Caco-2 (cell line): Measurements from ENCODE around the gene HSPB8. TPM values are rescaled to one million over a fixed set of nuclear protein-coding genes. Genes with fewer than 3 reads are reported as not detected.

Source experiments
- BruUV-seq: library from RNA; stranded (reverse); fragments of 400-500 nt; replicated peaks from 2 replicates; lab custom pipeline; 2021; lab: Mats Ljungman, UMichigan
- CTCF ChIA-PET: fragments of 300-600 bp; sonication (Branson Sonifier 250); formaldehyde crosslinking; loops from one replicate; lab custom pipeline; 2022; ENCODE audit warnings: antibody characterized with exemption; lab: Charles Lee
- POLR2A ChIA-PET: fragments of 300-600 bp; sonication (Branson Sonifier 250); formaldehyde crosslinking; loops from one replicate; lab custom pipeline; 2022; ENCODE audit warnings: antibody characterized with exemption; lab: Charles Lee
- DNase-seq, 2 experiments: peaks; one replicate each; pipeline versions ENCODE4 v3.0.0 to v3.0.0-alpha.2; 2020 to 2022
- H3K27me3 ChIP-seq: replicated peaks from 2 replicates; pipeline ENCODE4 v1.6.0; 2011; ENCODE audit warnings: low read length; ENCODE audit not compliant: control insufficient read depth, insufficient read depth
- H3K36me3 ChIP-seq: 2 replicates; pipeline ENCODE4 v1.5.1; 2011; ENCODE audit warnings: low read length; ENCODE audit not compliant: control insufficient read depth, insufficient read depth
- H3K4me1 ChIP-seq: fragments of 250-450 bp; sonication (Bioruptor Pico); 2 replicates; pipeline ENCODE4 v1.5.1; 2020; ENCODE audit warnings: mild to moderate bottlenecking
- H3K4me3 ChIP-seq: 2 replicates; pipeline ENCODE4 v1.5.1; 2011; ENCODE audit warnings: low read depth, mild to moderate bottlenecking, control low read depth, low read length
- H3K9me3 ChIP-seq: fragments of 250-450 bp; sonication (Bioruptor Pico); 2 replicates; pipeline ENCODE4 v1.5.1; 2020; ENCODE audit warnings: mild to moderate bottlenecking, moderate library complexity
- H3K27ac Mint-ChIP-seq: one replicate; pipeline ENCODE4 v1.8.0; 2022; ENCODE audit warnings: mixed read lengths; ENCODE audit not compliant: unreplicated experiment
- H3K27me3 Mint-ChIP-seq: one replicate; pipeline ENCODE4 v1.8.0; 2022; ENCODE audit warnings: mixed read lengths; ENCODE audit not compliant: insufficient read depth, unreplicated experiment
- H3K36me3 Mint-ChIP-seq: one replicate; pipeline ENCODE4 v1.8.0; 2022; ENCODE audit warnings: mild to moderate bottlenecking, mixed read lengths; ENCODE audit not compliant: insufficient read depth, unreplicated experiment
- H3K4me1 Mint-ChIP-seq: one replicate; pipeline ENCODE4 v1.8.0; 2022; ENCODE audit warnings: low read depth, mixed read lengths; ENCODE audit not compliant: unreplicated experiment
- H3K4me3 Mint-ChIP-seq: one replicate; pipeline ENCODE4 v1.8.0; 2022; ENCODE audit warnings: mild to moderate bottlenecking, moderate library complexity, mixed read lengths; ENCODE audit not compliant: unreplicated experiment
- H3K9me3 Mint-ChIP-seq: one replicate; pipeline ENCODE4 v1.8.0; 2022; ENCODE audit warnings: mixed read lengths; ENCODE audit not compliant: unreplicated experiment
- intact Hi-C: fragments of 100-400 bp; cut with micrococcal nuclease; formaldehyde crosslinking; loops from one replicate; pipeline ENCODE4 v1.10.0; 2022; ENCODE audit not compliant: unreplicated experiment
- total RNA-seq: library from RNA; stranded (reverse); gene quantifications from 2 replicates; pipeline ENCODE4 v1.2.3, GENCODE V29; 2022
- TF ChIP-seq, protein P1 (sequence below), 2 experiments: fragments of 200-600 bp in 1 of 2; IDR thresholded peaks; 1 replicate in 1 of 2; 2 replicates in 1 of 2; pipeline versions ENCODE4 v1.5.1 to v1.8.0; 2011 to 2022; ENCODE audit warnings: antibody characterized with exemption in 1 of 2, control low read depth in 1 of 2, inconsistent platforms in 1 of 2, low read depth in 1 of 2, low read length in 1 of 2, mild to moderate bottlenecking in 1 of 2, moderate library complexity in 1 of 2; ENCODE audit not compliant: insufficient read depth in 1 of 2, severe bottlenecking in 1 of 2, unreplicated experiment in 1 of 2

The HSPB8 gene
- total RNA-seq, 1 experiment from 2014 or later: 17.1 TPM

DNA sequence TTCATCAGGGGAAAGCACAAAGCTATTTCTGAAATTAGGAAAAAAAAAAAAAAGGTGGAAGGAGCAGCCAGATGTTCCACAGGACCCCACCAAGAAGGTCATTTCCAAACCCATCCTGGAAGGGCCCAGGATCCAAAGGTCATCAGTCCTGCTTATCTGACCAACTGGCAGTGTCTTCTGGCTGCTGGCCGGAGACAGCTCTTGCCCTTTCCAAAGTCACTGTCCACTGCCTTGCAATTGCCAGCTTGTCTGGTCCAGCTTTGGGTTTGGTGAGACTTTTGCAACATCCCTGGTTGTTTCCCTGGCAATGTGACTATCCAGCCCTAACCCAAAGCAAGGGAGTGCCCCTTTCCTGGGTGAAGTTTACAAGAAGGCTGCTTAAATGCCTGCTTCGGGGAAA is 18.9 kb upstream of the HSPB8 start:
- H3K27ac Mint-ChIP-seq: no peak overlapping the region
- no peaks in the 10 kb centered on the region for H3K36me3 Mint-ChIP-seq
- peaks cover 10% of the 10 kb centered on the region for H3K4me1 ChIP-seq
- TF ChIP-seq, protein P1, sequence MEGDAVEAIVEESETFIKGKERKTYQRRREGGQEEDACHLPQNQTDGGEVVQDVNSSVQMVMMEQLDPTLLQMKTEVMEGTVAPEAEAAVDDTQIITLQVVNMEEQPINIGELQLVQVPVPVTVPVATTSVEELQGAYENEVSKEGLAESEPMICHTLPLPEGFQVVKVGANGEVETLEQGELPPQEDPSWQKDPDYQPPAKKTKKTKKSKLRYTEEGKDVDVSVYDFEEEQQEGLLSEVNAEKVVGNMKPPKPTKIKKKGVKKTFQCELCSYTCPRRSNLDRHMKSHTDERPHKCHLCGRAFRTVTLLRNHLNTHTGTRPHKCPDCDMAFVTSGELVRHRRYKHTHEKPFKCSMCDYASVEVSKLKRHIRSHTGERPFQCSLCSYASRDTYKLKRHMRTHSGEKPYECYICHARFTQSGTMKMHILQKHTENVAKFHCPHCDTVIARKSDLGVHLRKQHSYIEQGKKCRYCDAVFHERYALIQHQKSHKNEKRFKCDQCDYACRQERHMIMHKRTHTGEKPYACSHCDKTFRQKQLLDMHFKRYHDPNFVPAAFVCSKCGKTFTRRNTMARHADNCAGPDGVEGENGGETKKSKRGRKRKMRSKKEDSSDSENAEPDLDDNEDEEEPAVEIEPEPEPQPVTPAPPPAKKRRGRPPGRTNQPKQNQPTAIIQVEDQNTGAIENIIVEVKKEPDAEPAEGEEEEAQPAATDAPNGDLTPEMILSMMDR (IDR thresholded peaks at IDR 0.05; ENCODE audit: insufficient read depth in 1 of 2, low read depth in 1 of 2, low read length in 1 of 2, severe bottlenecking in 1 of 2, unreplicated experiment in 1 of 2): no peak
- H3K27me3 ChIP-seq: no peaks in the 10 kb centered on the region
- H3K27me3 Mint-ChIP-seq: no peaks in the 10 kb centered on the region
- peaks cover 10% of the 10 kb centered on the region for H3K4me1 Mint-ChIP-seq
- no peaks in the 10 kb centered on the region for H3K9me3 Mint-ChIP-seq
- H3K36me3 ChIP-seq: no peaks in the 10 kb centered on the region
- ChIA-PET CTCF (no interaction called here), POLR2A (interaction anchor here (0.7 kb wide), 1 partner anchor 1101 kb away, joined by 3 read pairs; no protein-coding TSS in a partner anchor)
- no TSS peak for BruUV-seq
- no peak overlapping the region for H3K4me3 ChIP-seq
- H3K4me3 Mint-ChIP-seq: no peak overlapping the region
- DNase-seq: no peak
- H3K9me3 ChIP-seq: no peaks in the 10 kb centered on the region
- intact Hi-C loops: no loop called here

DNA sequence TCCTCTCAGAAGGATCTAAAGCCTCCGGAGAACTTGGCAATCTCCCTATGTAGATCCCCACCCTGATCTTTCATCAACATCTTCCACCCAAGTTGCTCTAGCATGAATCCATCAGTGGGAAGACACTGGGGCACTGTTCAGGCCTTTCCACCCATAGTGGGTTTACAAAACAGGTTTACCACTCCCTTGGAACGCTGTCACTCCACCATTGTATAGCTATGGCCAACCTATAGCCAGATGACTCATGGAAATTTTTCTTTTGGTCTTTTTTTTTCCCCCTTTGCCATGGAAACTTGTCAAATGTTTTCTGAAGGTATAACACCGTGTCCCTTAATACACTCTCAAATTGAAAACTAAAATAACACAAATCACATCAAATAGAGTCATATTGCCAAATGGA is 10.8 kb upstream of the HSPB8 start:
- H3K4me3 ChIP-seq: no peak overlapping the region
- H3K27ac Mint-ChIP-seq: peak overlapping the region; percentile 49
- BruUV-seq: no TSS peak
- POLR2A ChIA-PET: no interaction called here
- H3K4me1 ChIP-seq: peaks cover 62% of the 10 kb centered on the region
- peaks cover 6% of the 10 kb centered on the region for H3K36me3 Mint-ChIP-seq
- no peak overlapping the region for H3K4me3 Mint-ChIP-seq
- H3K36me3 ChIP-seq: no peaks in the 10 kb centered on the region
- intact Hi-C loops: no loop called here
- H3K27me3 Mint-ChIP-seq: no peaks in the 10 kb centered on the region
- H3K9me3 ChIP-seq: no peaks in the 10 kb centered on the region
- peaks cover 51% of the 10 kb centered on the region for H3K4me1 Mint-ChIP-seq
- CTCF ChIA-PET: no interaction called here
- no peaks in the 10 kb centered on the region for H3K27me3 ChIP-seq
- no peaks in the 10 kb centered on the region for H3K9me3 Mint-ChIP-seq
- TF ChIP-seq, protein P1 (IDR thresholded peaks at IDR 0.05; ENCODE audit: insufficient read depth in 1 of 2, low read depth in 1 of 2, low read length in 1 of 2, severe bottlenecking in 1 of 2, unreplicated experiment in 1 of 2): no peak
- DNase-seq: no peak

DNA sequence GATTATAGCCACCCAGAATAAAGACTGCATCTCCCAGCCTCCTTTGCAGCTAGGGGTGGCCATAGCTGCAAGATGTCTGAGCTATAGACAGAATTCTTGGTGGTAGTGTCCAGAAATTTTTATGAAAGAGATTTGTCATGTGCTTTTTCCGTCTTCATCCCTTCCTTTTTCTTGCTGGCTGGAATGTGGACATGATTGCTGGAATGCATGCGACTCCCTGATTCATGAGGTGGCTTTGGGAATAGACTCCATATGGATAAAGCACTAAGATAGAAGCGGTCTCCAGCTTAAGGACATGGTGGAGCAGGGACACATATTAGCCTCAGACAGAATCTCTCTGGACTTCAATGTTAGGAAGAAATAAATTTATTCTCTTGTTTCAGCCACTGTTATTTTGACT is 10.0 kb upstream of the HSPB8 start:
- Mint-ChIP-seq H3K36me3 (peaks cover 6% of the 10 kb centered on the region), H3K27ac (peak overlapping the region; percentile 49), H3K9me3 (no peaks in the 10 kb centered on the region), H3K4me3 (peak overlapping the region; percentile 2), H3K4me1 (peaks cover 51% of the 10 kb centered on the region), H3K27me3 (no peaks in the 10 kb centered on the region)
- H3K9me3 ChIP-seq: no peaks in the 10 kb centered on the region
- intact Hi-C loops: loop anchor here (1.0 kb wide), 1 partner anchor 10 kb away; the partner anchor contains the start of gene HSPB8
- peaks cover 62% of the 10 kb centered on the region for H3K4me1 ChIP-seq
- no peak for DNase-seq
- TF ChIP-seq, protein P1 (IDR thresholded peaks at IDR 0.05; ENCODE audit: insufficient read depth in 1 of 2, low read depth in 1 of 2, low read length in 1 of 2, severe bottlenecking in 1 of 2, unreplicated experiment in 1 of 2): no peak
- H3K36me3 ChIP-seq: no peaks in the 10 kb centered on the region
- no peaks in the 10 kb centered on the region for H3K27me3 ChIP-seq
- no peak overlapping the region for H3K4me3 ChIP-seq
- POLR2A ChIA-PET: interaction anchor here (0.5 to 1.1 kb wide), 2 partner anchors 10 to 11 kb away, joined by 4 to 5 read pairs; partner anchors contain the start of gene HSPB8
- no TSS peak for BruUV-seq
- CTCF ChIA-PET: interaction anchor here (1.2 kb wide), 1 partner anchor 40 kb away, joined by 3 read pairs; no protein-coding TSS in a partner anchor
